SHP77 treated with DMSO at 0.1 percent for 48 hours (cell line): Measurements from ENCODE around the gene FUT7.
"Not testable (repeated sequence)": the region's sequence is repeated elsewhere in the genome, so short reads cannot be mapped to it uniquely, and the experiment has no call there.

Experiments
- DNase-seq: peaks from one replicate; lab custom pipeline; 2025; lab: John Stamatoyannopoulos, UW

The FUT7 gene

GRCh38 chr9:137066096-137066861, 34.4 kb upstream of the FUT7 start:
- DNase-seq = no peak

- DNase-seq = no peak
Measured at GRCh38 chr9:137065336-137065967, 33.6 kb upstream of the FUT7 start.

DNA sequence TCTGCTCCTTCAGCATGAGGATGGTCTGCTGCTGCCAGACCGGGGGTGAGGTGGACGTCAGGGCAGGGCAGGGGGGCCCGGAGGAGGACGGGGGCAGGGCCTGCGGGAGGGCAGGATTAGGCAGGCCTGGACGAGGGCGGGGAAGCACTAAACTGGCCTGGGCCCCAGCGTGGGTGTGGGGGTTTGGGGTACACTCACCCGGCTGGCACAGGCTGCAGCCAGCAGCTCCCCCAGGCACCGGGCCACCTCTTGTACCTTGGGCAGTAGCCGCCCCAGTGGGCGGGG, 32.9 kb upstream of the FUT7 start:
- no peak for DNase-seq

DNA sequence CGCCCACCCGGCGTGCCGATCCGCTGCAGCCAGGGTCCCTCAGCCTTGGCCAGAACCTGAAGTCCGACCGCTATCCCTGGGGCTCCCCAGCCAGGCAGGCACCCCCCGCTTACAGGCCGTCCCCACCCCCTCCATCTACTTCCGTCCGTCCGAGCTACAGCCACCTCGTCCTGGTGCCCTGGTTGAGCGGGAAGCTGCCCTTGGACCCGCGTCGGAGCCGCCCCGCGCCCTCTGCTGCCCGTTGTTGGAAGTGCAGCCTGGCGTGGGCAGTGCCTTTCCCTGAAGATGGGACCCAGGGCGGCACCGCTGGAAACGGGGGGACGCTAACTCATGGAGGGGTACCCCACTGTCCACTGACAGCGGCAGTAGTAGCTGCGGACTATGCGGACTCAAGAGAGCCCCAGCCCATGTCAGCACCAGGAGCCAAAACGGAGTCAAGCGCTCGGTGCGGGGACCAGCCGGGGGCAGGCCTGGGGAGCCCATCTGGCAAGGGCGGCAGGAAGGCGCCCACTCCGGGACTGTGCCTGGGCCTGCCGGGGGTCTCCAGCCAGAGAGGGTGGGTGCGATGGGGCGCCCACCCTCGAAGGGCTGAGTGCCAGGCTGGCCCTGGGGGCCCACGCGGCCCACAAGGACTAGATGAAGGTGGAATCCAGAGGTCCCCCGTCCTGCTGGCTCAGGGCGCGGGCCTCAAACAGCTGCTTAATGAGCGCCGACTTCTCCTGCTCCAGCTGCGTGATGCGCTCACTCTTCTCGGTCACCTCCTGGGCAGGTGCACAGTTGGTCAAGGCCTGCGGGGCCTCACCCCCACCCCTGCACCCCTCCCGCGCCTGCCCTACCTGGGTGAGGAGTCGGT, 32.4 kb upstream of the FUT7 start:
- DNase-seq = peak; percentile 16

GRCh38 chr9:137063311-137064026, 31.6 kb upstream of the FUT7 start:
- no peak for DNase-seq

GRCh38 chr9:137062798-137063197, 30.9 kb upstream of the FUT7 start:
- DNase-seq = not testable (repeated sequence)

GRCh38 chr9:137062384-137062783, 30.5 kb upstream of the FUT7 start:
- no peak for DNase-seq

DNA sequence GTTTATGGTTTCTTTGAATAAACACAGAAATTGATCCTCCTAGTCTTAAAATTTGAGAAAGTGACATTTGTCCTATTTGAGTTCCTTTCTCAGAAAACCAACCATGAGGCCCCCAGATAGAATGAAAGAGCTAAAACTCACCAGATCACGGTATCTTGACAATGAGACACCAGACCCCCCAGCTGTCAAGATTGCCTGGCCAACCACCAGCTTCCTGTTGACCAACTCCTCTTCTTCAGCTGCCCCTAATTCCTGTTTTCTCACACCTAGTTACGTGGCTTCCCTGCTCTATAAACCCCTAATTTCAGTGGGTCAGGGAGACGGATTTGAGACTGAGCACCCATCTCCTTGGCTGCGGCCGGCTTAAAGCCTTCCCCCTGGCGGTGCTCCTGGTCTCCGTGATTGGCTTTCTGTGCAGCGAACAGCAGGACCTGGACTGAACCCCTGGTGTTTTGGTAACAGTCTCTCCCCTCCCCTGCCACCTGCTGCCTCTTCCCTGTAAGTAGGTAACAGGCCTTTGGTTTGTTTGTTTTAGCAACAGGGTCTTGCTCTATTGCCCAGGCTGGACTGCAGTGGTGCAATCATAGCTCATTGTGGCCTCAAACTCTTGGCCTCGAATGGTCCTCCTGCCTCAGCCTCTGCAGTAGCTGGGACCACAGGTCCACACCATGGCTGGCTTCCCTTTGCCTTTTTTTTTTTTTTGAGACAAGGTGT, 26.8 kb upstream of the FUT7 start:
- peak; percentile 41 for DNase-seq

- DNase-seq = no peak
Measured at GRCh38 chr9:137057545-137057944, 25.7 kb upstream of the FUT7 start.

DNA sequence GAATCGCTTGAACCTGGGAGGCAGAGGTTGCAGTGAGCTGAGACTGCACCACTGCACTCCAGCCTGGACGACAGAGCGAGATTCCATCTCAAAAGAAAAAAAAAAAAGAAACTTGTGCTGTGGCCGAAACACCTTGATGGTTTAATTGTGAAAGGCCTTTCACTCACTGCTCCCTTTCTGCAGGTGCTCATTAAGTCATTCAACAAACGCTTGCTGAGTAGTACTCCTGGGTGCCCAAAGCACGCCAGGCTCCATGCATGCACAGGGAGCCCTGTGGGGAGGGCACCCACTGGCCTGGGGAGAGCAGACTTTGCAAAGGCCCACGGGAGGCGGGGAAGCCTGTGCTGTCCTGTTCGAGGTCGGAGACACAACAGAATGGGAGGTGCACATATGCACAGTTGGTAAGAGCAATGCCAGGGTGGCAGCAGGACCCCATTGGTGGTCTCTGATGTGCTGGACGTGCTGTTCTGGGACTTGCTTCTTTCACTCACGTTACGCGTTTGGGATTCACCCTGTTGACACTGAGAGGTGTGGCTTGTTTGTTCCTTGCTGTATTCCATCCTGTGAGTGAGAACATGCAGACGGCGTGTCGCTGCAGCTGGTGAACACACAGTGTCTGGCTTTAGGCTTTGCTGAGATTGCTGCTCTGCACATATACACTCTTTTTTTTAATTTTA, 25.0 kb upstream of the FUT7 start:
- DNase-seq = no peak

DNA sequence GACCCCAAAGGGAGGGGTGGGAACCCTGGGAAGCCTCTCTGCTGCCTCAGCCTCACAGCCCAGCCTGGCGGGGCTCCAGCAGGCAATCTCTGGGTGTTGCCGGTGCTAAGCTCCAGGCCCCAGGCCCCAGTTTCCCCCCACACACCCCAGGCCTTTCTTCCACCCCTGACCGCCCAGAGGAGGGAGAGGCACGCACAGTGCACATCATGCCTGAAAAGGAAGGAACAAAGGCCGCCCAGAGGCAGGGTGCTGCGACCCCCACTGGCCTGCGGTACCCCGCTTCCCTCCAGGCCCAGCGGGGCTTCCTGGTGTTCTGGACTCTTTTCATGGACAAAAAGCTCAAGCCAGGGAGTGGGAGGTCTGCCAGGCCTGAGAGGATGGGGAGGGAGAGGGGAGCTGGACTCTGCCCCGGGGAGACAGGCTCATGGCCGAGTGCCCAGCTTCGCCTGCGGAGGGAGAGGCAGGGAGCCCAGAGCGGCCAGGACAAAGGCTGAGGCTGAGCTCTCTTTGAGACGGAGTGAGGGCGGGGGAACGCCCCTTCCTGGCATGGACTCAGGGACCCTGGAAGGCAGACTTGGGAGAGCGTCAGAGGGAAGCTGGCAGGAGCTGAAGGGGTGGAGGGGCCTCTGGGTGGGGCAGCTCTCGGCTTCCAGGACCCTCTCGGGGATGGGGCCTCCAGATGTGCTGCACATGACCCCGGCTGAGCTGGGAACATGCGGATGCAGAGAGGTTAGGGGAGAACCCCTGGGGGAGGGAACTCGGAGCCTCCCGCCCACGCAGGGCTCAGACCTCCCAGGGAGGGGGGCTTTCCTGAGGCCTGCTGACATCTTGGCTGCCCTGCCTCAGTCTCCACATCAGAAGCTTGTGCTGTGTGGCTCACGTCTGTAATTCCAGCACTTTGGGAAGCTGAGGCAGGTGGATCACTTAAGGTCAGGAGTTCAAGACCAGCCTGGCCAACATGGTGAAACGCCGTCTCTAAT, 23.8 kb upstream of the FUT7 start:
- no peak for DNase-seq

GRCh38 chr9:137054932-137055384, 23.1 kb upstream of the FUT7 start:
- no peak for DNase-seq

- DNase-seq = no peak
Measured at GRCh38 chr9:137053944-137054931, 22.4 kb upstream of the FUT7 start, which contains the start of gene ENTPD2. TSS of gene ENTPD2 (minus strand) at chr9:137054061. CDS start at chr9:137053997, 64 bp downstream.

DNA sequence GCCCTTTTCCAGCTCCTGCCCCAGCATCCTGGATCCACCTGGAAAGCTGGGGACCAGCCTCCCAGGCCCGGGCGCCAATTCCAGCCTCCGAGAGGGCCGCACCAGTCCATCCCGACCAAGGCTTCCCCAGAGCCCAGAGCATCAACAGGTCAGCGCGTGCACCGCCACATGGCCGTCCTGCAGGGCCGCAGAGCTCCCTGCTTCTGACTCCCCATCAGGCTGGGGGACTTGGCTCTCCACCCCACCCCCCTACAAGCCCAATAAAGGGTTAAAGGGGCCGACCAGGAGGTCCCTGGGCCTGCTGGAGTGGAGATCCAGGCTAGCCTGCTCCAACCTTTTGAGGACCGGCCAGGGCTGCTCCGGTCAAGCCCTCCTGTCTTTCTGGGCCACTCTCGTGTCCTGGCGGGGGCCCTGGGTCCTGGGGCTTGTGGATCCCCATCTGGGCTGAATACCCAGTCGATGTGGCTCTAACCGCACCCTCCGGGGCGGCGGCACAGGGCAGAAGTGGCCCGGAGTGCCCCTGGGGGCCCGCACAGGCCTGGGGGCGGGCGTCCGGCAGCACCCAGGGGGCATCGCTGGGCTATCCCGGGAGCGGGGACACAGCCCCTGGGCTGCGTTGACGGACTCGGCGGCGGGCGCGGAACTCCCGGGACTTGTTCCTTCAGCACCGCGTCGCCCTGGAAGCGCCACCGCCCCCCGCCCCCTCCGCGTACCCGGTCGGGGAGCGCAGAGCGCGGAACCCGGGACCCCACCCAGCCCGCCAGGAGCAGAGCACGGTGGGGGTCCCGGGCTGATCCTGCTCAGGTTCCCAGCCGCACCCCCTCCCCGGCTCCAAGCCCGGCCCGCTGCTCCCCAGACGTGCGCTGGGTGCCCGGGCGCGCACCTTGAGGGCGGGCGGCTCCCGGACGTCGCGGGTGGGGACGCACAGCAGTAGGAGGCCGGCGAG, 21.4 kb upstream of the FUT7 start:
- no peak for DNase-seq

- no peak for DNase-seq
Measured at GRCh38 chr9:137052293-137052692, 20.4 kb upstream of the FUT7 start.

GRCh38 chr9:137051145-137051724, 19.3 kb upstream of the FUT7 start:
- no peak for DNase-seq

- no peak for DNase-seq
Measured at GRCh38 chr9:137050570-137050969, 18.7 kb upstream of the FUT7 start.
